Muscle layer of duodenum (tissue), 2 donors: ENCODE data around the gene RGS7.
A peak's percentile ranks its signal among the peaks of the same experiment; 100 is the strongest.

Experiments
- H3K27ac ChIP-seq: one replicate; pipeline ENCODE4 v1.7.0; 2013; ENCODE audit warnings: mild to moderate bottlenecking, low read length
- H3K27me3 ChIP-seq: one replicate; pipeline ENCODE4 v1.7.0; 2013; ENCODE audit warnings: low read depth, mild to moderate bottlenecking, control low read depth, low read length
- H3K36me3 ChIP-seq, 2 donors: one replicate each; pipeline ENCODE4 v1.7.0; 2013; ENCODE audit warnings: low read length in 2 of 2, control low read depth in 1 of 2, mild to moderate bottlenecking in 1 of 2; ENCODE audit not compliant: insufficient read depth in 2 of 2, control insufficient read depth in 1 of 2
- H3K4me1 ChIP-seq, 2 donors: one replicate each; pipeline ENCODE4 v1.7.0; 2013; ENCODE audit warnings: low read length in 2 of 2, mild to moderate bottlenecking in 2 of 2, control low read depth in 1 of 2, moderate library complexity in 1 of 2; ENCODE audit not compliant: insufficient read depth in 2 of 2, control insufficient read depth in 1 of 2
- H3K4me3 ChIP-seq, 2 donors: one replicate each; pipeline ENCODE4 v1.7.0; 2013; ENCODE audit warnings: low read length in 2 of 2, low read depth in 1 of 2, mild to moderate bottlenecking in 1 of 2
- H3K9me3 ChIP-seq, 2 donors: one replicate each; pipeline ENCODE4 v1.7.0; 2013; ENCODE audit warnings: low read length in 2 of 2, control low read depth in 1 of 2, mild to moderate bottlenecking in 1 of 2; ENCODE audit not compliant: control insufficient read depth in 1 of 2
- donor health status: healthy.

Gene RGS7

GRCh38 chr1:241356519-241357365 is at the start of gene RGS7:
Gene RGS7 (minus strand): TSS chr1:241357205.
- no peaks in the 10 kb centered on the region for H3K9me3 ChIP-seq
- no peaks in the 10 kb centered on the region for H3K36me3 ChIP-seq
- no peak within 1 kb of the TSS for H3K27ac ChIP-seq
- no peaks in the 10 kb centered on the region for H3K27me3 ChIP-seq
- H3K4me1 ChIP-seq = no peaks in the 10 kb centered on the region
- peak within 1 kb of the TSS in 1 of 2 donors; percentile 75 for H3K4me3 ChIP-seq

DNA sequence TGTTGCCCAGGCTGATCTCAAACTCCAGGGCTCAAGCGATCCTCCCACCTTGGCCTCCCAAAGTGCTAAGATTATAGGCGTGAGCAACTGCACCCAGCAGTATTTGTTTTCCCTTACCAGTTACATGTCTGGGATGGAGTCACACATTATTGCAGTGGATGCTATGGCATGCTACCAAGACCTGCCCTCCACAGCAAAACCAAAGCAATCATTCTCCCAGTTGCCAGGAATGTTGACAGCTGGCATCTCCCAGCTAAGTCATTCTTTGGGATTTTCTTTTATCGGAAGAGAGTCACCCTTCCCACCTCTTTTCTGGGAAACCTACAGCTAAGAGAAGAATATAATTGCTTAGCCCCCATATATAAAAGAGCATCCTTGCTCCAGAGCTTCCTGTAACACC is 49.4 kb upstream of the RGS7 start:
- H3K9me3 ChIP-seq = no peaks in the 10 kb centered on the region
- H3K4me3 ChIP-seq = no peak overlapping the region
- no peaks in the 10 kb centered on the region for H3K27me3 ChIP-seq
- no peak overlapping the region for H3K27ac ChIP-seq
- no peaks in the 10 kb centered on the region for H3K4me1 ChIP-seq
- H3K36me3 ChIP-seq = no peaks in the 10 kb centered on the region

DNA sequence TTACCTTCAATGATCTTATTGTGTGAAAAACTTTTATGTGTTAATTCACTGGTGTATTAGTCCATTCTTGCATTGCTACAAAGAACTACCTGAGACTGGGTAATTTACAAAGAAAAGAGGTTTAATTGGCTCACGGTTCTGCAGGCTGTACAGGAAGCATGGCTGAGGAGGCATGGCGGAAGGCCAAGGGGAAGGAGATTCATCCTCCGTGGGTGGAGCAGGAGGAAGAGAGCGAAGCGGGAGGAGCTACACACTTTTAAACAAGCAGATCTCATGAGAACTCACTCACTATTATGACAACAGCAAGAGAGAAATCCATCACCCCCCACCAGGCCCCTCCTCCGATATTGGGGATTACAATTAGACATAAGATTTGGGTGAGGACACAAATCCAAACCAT is 44.2 kb upstream of the RGS7 start:
- Histone ChIP-seq H3K36me3 (no peaks in the 10 kb centered on the region), H3K27ac (no peak overlapping the region), H3K9me3 (no peaks in the 10 kb centered on the region), H3K27me3 (no peaks in the 10 kb centered on the region), H3K4me1 (no peaks in the 10 kb centered on the region), H3K4me3 (no peak overlapping the region)

GRCh38 chr1:241396747-241397681 is 40.0 kb upstream of the RGS7 start:
- Histone ChIP-seq H3K36me3 (no peaks in the 10 kb centered on the region), H3K27ac (no peak overlapping the region), H3K4me3 (no peak overlapping the region), H3K9me3 (no peaks in the 10 kb centered on the region), H3K27me3 (no peaks in the 10 kb centered on the region), H3K4me1 (no peaks in the 10 kb centered on the region)

DNA sequence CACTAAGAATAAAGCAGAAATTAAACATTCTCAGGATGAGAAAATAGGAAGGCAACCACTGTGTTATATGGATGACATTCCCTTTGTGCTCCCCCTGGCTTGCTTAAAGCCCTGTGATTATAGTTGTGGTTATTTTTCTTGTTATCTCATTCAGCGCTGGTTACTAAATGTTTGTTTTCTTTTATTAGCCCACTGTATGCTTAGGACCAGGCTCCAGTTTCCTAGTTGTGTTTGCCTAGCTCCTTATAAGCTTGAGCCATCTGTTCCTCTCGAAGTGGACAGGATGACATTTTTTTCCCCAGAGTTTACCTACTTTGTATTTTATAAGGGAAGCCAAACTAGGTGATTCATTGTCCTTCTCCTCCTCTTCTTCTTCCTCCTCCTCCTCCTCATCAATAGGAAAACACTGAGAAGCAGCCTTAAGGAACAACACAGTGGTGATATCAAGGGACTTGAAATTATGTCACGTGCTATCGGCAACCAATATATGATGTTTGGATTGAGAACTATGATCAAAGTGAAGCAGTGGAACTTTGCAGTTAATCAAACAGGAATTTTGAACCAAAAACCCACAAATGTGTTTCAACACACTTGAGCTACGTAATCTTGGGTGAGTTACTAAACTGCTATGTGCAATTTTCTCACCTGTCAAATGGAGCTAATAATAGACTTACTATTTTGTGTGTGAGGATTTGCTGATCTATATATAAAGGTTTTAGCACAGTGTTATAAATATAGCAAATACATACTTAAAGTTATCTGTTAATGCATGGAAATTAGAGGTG is 35.1 kb upstream of the RGS7 start:
- Histone ChIP-seq H3K9me3 (no peaks in the 10 kb centered on the region), H3K4me3 (no peak overlapping the region), H3K36me3 (no peaks in the 10 kb centered on the region), H3K27me3 (no peaks in the 10 kb centered on the region), H3K27ac (no peak overlapping the region), H3K4me1 (no peaks in the 10 kb centered on the region)

- no peaks in the 10 kb centered on the region for H3K4me1 ChIP-seq
- H3K36me3 ChIP-seq = no peaks in the 10 kb centered on the region
- H3K27me3 ChIP-seq = no peaks in the 10 kb centered on the region
- no peak overlapping the region for H3K27ac ChIP-seq
- H3K4me3 ChIP-seq = no peak overlapping the region
- H3K9me3 ChIP-seq = no peaks in the 10 kb centered on the region
Observed at GRCh38 chr1:241390526-241390925, 33.5 kb upstream of the RGS7 start.

- H3K27me3 ChIP-seq = no peaks in the 10 kb centered on the region
- H3K36me3 ChIP-seq = no peaks in the 10 kb centered on the region
- no peaks in the 10 kb centered on the region for H3K9me3 ChIP-seq
- no peak overlapping the region for H3K27ac ChIP-seq
- H3K4me3 ChIP-seq = no peak overlapping the region
- H3K4me1 ChIP-seq = no peaks in the 10 kb centered on the region
Observed at GRCh38 chr1:241389400-241389799, 32.4 kb upstream of the RGS7 start.

DNA sequence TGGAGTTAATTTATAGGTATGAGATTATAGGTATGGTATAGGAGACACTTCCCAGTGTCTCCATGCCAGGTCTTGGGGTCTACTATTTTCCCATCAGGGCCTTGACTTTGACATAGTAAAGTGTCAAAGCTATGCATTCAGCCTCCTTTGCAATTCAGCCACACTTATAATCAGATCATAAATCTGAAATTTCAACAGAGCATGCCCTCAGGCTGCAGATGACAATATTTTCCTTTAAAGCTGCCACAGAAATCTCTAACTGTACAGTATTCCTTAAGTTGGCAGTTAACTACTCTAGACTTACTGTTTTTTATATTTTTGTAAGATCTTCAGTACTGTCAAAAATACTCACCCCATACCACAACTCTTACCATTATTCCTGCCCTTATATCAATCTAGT is 30.2 kb upstream of the RGS7 start:
- Histone ChIP-seq H3K36me3 (no peaks in the 10 kb centered on the region), H3K4me3 (no peak overlapping the region), H3K27me3 (no peaks in the 10 kb centered on the region), H3K9me3 (no peaks in the 10 kb centered on the region), H3K4me1 (no peaks in the 10 kb centered on the region), H3K27ac (no peak overlapping the region)

GRCh38 chr1:241376701-241377100 is 19.7 kb upstream of the RGS7 start:
- Histone ChIP-seq H3K27ac (no peak overlapping the region), H3K4me3 (no peak overlapping the region), H3K36me3 (no peaks in the 10 kb centered on the region), H3K4me1 (no peaks in the 10 kb centered on the region), H3K9me3 (peaks cover 0 to 3% of the 10 kb centered on the region in 2 donors), H3K27me3 (no peaks in the 10 kb centered on the region)

DNA sequence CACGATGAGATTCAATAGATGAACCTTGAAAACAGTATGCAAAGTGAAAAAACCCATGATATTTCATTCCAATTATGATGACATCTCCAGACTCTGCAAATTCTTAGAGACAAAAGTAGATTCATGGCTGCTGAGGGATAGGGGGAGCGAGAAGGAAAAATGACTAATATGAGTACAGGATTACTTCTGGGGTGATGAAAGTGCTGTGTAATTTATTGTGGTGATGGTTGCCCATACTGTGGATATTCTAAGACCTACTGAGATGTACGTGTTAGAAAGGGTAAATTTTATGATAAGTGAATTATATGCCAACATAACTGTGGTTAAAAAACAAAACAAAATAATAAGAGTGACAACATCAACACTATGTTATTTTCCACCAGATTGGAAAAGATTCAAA is 18.9 kb upstream of the RGS7 start:
- no peaks in the 10 kb centered on the region for H3K27me3 ChIP-seq
- peaks cover 0 to 3% of the 10 kb centered on the region in 2 donors for H3K9me3 ChIP-seq
- no peaks in the 10 kb centered on the region for H3K4me1 ChIP-seq
- no peaks in the 10 kb centered on the region for H3K36me3 ChIP-seq
- H3K4me3 ChIP-seq = no peak overlapping the region
- H3K27ac ChIP-seq = no peak overlapping the region

GRCh38 chr1:241366196-241366595 is 9.2 kb upstream of the RGS7 start:
- Histone ChIP-seq H3K36me3 (no peaks in the 10 kb centered on the region), H3K9me3 (peaks cover 0 to 3% of the 10 kb centered on the region in 2 donors), H3K4me3 (no peak overlapping the region), H3K4me1 (no peaks in the 10 kb centered on the region), H3K27ac (no peak overlapping the region), H3K27me3 (no peaks in the 10 kb centered on the region)
